Stimulated activated CD4-positive, alpha-beta T cell treated with anti-CD3 and anti-CD28 coated beads, Interleukin-1b, Interleukin-23, amount 100 ng/mL, for 48 hours (primary cell): Measurements from ENCODE around the gene SPRED1.
"Not testable (repeated sequence)": the region's sequence is repeated elsewhere in the genome, so short reads cannot be mapped to it uniquely, and the experiment has no call there.

Experiments
- DNase-seq: peaks from one replicate; pipeline ENCODE4 v3.0.0-alpha.2; 2020

The SPRED1 gene

GRCh38 chr15:38237021-38237420, 15.6 kb upstream of the SPRED1 start:
- not testable (repeated sequence) for DNase-seq

GRCh38 chr15:38238311-38238710, 14.3 kb upstream of the SPRED1 start:
- no peak for DNase-seq

- no peak for DNase-seq
These were observed 10.6 kb upstream of the SPRED1 start for GRCh38 chr15:38242055-38242454.

- DNase-seq = no peak
These were observed 9.2 kb upstream of the SPRED1 start for GRCh38 chr15:38243278-38244055.

- no peak for DNase-seq
These were observed 5.3 kb upstream of the SPRED1 start for GRCh38 chr15:38247336-38247735.

- peak; percentile 4 for DNase-seq
These were observed 730 bp downstream of the SPRED1 start for GRCh38 chr15:38253351-38253781.

GRCh38 chr15:38254051-38254883, 1.6 kb downstream of the SPRED1 start:
- DNase-seq = peak; percentile 33

GRCh38 chr15:38255690-38256089, 3.1 kb downstream of the SPRED1 start:
- DNase-seq = no peak

GRCh38 chr15:38257676-38258075, 5.0 kb downstream of the SPRED1 start:
- DNase-seq = no peak

GRCh38 chr15:38259134-38259533, 6.5 kb downstream of the SPRED1 start:
- DNase-seq = no peak

GRCh38 chr15:38260077-38260476, 7.4 kb downstream of the SPRED1 start:
- no peak for DNase-seq

- no peak for DNase-seq
These were observed 10.6 kb downstream of the SPRED1 start for GRCh38 chr15:38263251-38263650.

GRCh38 chr15:38263996-38264395, 11.4 kb downstream of the SPRED1 start:
- no peak for DNase-seq

GRCh38 chr15:38266247-38266986, 13.8 kb downstream of the SPRED1 start:
- no peak for DNase-seq

- DNase-seq = no peak
These were observed 14.9 kb downstream of the SPRED1 start for GRCh38 chr15:38267421-38268022.

GRCh38 chr15:38271144-38271543, 18.5 kb downstream of the SPRED1 start:
- no peak for DNase-seq

GRCh38 chr15:38271895-38272294, 19.3 kb downstream of the SPRED1 start:
- DNase-seq = no peak

GRCh38 chr15:38272431-38272830, 19.8 kb downstream of the SPRED1 start:
- not testable (repeated sequence) for DNase-seq

GRCh38 chr15:38274135-38274534, 21.5 kb downstream of the SPRED1 start:
- DNase-seq = no peak

GRCh38 chr15:38275959-38276358, 23.3 kb downstream of the SPRED1 start:
- no peak for DNase-seq

- DNase-seq = not testable (repeated sequence)
These were observed 24.6 kb downstream of the SPRED1 start for GRCh38 chr15:38277281-38277680.

GRCh38 chr15:38281031-38281430, 28.4 kb downstream of the SPRED1 start:
- DNase-seq = no peak

GRCh38 chr15:38283010-38283409, 30.4 kb downstream of the SPRED1 start:
- DNase-seq = no peak
